ENCODE data around the gene SUGP2.

SUGP2 gene

GRCh38 chr19:18948976-18949356, 84.4 kb downstream of the SUGP2 start:
- DNase-seq = no peak

GRCh38 chr19:18948075-18948975, 85.0 kb downstream of the SUGP2 start:
- DNase-seq = no peak

- DNase-seq = no peak
These were observed 86.4 kb downstream of the SUGP2 start for GRCh38 chr19:18946918-18947317.

GRCh38 chr19:18946335-18946734, 87.0 kb downstream of the SUGP2 start:
- no peak for DNase-seq

GRCh38 chr19:18945297-18945696, 88.0 kb downstream of the SUGP2 start:
- no peak for DNase-seq

GRCh38 chr19:18943465-18943864, 89.9 kb downstream of the SUGP2 start:
- DNase-seq = no peak

- no peak for DNase-seq
These were observed 90.6 kb downstream of the SUGP2 start for GRCh38 chr19:18942692-18943091.

GRCh38 chr19:18941628-18942354, 91.5 kb downstream of the SUGP2 start:
- no peak for DNase-seq
